ENCODE measurements around the gene ADSL.

The ADSL gene

GRCh38 chr22:40403651-40404050 lies 57.4 kb downstream of the ADSL start:
- DNase-seq (ENCODE audit: low read depth in 2 of 3, low spot score in 1 of 3) = no peak

GRCh38 chr22:40404251-40405177 lies 58.2 kb downstream of the ADSL start:
- no peak for DNase-seq (ENCODE audit: low read depth in 2 of 3, low spot score in 1 of 3)

DNA sequence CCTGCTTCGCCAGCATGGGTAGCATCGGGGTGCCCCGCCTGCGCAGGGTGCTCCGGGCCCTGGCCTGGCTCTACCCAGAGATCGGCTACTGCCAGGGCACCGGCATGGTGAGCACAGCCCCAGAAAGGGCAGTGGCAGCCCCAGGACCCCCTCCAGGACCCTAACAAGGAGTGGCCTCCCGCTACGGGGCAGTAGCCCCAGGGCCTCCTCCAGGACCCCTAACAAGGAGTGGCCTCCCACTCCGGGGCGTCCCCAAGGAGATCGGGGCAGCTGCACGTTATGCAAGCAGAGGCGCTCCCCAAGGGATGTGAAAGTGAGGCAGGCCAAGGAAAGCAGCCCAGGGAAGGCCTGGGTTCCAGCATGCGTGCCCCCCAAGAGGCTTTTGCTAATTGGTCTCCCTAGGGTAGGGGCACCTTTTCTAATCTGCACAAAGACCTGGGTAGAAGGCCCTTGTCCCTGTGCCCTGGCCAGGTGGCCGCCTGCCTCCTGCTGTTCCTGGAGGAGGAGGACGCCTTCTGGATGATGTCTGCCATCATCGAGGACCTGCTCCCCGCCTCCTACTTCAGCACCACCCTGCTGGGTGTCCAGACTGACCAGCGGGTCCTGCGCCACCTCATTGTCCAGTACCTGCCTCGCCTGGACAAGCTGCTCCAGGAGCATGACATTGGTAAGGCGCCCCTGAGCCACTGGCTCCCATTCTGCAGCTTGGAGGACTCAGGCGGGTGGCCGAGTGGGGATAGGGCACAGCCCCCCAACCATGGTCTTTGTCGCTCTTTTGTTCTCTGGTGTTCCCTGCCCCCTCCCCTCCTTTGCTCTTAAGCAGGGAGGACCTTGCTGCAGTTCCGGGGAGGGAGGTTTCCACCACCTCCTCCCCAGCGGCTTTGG lies 59.1 kb downstream of the ADSL start:
- DNase-seq (ENCODE audit: low read depth in 2 of 3, low spot score in 1 of 3) = no peak

DNA sequence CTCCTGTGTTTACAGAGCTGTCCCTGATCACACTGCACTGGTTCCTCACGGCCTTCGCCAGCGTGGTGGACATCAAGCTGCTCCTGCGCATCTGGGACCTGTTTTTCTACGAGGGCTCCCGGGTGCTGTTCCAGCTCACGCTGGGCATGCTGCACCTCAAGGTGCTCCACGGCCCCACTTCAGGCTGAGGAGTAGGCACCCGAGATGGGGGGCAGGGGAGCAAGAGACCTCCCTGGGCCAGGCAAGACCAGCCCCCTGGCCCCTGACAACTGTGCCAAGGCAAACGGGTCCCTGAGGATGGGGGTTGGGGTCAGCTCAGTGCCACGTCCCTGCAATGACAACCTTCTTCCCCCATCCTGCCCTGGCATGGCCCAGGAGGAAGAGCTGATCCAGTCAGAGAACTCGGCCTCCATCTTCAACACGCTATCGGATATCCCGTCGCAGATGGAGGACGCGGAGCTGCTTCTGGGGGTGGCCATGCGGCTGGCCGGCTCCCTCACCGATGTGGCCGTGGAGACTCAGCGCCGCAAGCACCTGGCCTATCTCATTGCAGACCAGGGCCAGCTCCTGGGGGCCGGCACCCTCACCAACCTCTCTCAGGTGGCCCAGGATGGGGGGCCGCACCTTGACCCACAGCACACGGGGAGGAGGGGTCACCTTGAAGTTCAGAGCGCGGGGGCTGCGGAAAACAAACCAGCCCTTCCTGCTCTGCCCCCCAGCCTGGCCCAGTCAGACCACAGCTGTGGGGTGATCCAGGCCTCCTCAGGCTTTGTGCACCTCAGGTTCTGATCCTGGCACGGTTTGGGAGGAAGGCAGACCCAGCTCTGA lies 60.0 kb downstream of the ADSL start:
- DNase-seq (ENCODE audit: low read depth in 2 of 3, low spot score in 1 of 3) = no peak

DNA sequence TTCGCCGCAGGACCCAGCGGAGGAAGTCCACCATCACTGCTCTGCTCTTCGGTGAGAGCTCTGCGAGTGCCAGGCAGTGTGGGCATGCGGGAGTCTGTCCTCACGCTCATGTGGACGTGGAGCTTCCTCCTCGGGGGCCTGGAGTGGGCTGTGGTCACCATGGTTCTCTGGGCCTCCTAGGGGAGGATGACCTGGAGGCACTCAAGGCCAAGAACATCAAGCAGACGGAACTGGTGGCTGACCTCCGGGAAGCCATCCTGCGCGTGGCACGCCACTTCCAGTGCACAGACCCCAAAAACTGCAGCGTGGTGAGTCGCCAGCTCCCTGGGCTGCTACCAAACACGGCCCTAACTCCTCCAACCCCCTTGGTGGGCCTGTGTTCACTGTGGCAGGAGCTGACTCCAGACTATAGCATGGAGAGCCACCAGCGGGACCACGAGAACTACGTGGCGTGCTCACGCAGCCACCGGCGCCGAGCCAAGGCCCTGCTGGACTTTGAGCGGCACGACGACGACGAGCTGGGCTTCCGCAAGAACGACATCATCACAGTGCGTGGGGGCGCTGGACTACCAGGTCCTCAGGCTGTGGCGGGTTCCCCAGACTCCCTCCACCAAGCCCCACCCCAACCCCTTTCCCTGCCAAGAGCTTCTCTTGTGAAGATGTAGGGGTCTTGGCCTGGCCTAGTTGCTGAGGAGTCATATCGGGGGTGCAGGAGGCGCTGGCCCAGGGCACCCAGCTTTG lies 60.9 kb downstream of the ADSL start:
- no peak for DNase-seq (ENCODE audit: low read depth in 2 of 3, low spot score in 1 of 3)

GRCh38 chr22:40407831-40408717 lies 61.8 kb downstream of the ADSL start:
- no peak for DNase-seq (ENCODE audit: low read depth in 2 of 3, low spot score in 1 of 3)

DNA sequence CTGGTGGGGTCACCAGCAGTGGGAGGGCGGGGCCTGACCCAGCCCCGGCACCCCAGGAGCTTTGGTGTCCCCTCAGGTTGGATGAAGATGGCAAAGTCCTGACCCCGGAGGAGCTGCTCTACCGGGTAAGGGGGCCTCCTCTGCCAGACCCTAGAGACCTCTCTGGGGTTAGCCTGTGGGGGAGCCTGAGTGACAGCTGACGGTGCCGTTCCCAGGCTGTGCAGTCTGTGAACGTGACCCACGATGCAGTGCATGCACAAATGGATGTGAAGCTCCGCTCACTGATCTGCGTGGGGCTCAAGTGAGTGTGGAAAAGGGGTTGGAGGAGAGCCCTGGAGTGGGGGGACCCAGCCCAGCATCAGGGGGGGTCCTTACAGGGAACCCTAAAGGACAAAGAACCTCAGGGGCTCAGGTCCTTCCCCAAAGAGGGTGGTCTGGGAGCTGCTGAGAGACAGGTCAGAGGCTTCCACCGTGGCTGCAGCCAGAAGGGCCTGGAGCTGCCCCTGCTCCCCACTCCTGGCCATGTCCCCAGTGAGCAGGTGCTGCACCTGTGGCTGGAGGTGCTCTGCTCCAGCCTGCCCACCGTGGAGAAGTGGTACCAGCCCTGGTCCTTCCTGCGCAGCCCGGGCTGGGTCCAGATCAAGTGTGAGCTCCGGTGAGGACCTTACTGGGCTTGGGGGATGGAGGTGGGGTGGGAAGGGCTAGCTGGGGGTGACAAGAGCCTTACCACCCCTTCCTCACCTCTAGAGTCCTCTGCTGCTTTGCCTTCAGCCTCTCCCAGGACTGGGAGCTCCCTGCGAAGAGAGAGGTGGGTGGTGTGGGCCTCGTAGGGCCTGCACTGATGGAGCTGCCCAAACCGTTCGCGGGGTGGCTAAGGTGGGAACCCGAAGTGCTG lies 62.7 kb downstream of the ADSL start:
- no peak for DNase-seq (ENCODE audit: low read depth in 2 of 3, low spot score in 1 of 3)

DNA sequence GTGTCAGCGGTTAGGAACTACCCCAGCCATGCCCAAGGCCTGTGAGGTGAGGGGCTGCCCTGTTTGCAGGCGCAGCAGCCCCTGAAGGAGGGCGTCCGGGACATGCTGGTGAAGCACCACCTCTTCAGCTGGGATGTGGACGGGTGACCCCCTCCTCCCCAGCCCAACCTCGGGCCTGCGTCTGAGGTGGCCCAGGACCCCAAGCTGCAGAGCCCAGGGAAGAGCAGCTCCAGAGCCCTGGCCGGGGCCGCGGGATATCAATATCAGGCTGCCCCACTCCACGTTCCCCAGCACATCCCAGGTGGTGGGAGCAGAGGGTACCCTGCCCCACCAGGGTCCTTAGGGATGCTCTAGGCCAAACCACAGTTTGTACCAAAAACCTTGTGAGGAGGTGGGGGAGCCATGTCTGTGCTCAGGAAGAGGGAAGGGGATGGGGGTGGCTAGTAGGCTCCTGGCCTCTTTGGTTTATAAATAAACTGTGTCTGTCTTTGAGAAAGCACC lies 63.4 kb downstream of the ADSL start:
- no peak for DNase-seq (ENCODE audit: low read depth in 2 of 3, low spot score in 1 of 3)

- DNase-seq (ENCODE audit: low read depth in 2 of 3, low spot score in 1 of 3) = no peak
Measured at GRCh38 chr22:40410272-40410671, 64.0 kb downstream of the ADSL start.

- DNase-seq (ENCODE audit: low read depth in 2 of 3, low spot score in 1 of 3) = no peak
Measured at GRCh38 chr22:40410731-40411505, 64.6 kb downstream of the ADSL start.

DNA sequence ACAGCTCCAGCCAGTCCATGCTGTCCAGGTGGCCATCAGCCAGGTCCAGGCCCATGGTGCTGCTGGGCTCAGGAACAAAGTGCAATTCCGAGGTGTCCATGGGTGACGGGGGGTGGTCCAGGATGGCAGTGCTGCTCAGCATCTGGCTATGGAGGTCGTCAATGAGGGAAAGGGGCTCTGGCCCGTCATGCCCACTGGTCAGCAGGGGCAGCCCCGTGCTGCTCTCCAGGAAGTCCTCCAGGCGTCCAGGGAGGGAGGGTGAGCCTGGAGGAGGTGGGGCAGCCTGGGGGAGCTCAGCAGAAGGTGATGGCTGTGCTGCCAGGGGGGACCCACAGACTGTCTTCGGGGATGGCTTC lies 65.2 kb downstream of the ADSL start:
- DNase-seq (ENCODE audit: low read depth in 2 of 3, low spot score in 1 of 3) = no peak

- DNase-seq (ENCODE audit: low read depth in 2 of 3, low spot score in 1 of 3) = no peak
Measured at GRCh38 chr22:40412441-40412840, 66.1 kb downstream of the ADSL start.

- no peak for DNase-seq (ENCODE audit: low read depth in 2 of 3, low spot score in 1 of 3)
Measured at GRCh38 chr22:40413873-40414272, 67.6 kb downstream of the ADSL start.

- DNase-seq (ENCODE audit: low read depth in 2 of 3, low spot score in 1 of 3) = no peak
Measured at GRCh38 chr22:40414311-40414710, 68.0 kb downstream of the ADSL start.

DNA sequence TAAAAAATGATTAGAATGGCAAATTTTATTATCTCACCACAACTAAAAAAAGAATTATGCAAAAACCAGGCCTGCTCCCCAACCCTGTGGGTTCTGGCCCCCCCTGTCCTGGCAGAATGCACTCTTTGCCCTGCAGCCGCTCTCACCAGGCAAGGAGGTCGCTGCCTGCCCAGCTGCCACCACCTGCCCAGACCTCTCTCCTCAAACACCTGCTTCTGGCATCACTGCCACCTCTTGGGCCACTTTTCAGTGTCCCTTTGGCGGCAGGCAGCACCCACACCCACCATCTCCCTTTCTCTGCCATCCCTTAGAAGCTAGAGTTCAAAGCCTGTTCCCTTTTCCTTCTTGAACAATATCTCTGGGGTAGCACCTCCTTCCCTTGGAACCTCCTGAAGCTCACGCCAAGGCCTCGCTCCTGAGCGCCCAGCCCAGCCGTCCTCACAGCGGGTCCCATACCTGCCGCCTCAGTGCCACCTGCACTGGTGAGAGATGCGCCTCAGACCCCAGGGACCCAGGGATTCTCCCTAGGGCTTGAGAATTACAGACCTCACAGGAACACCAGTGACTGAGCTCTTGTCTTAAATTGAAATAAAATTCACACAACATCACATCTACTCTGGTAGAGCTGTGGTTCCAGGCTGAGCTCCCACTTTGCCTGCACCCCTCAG lies 68.7 kb downstream of the ADSL start:
- no peak for DNase-seq (ENCODE audit: low read depth in 2 of 3, low spot score in 1 of 3)

DNA sequence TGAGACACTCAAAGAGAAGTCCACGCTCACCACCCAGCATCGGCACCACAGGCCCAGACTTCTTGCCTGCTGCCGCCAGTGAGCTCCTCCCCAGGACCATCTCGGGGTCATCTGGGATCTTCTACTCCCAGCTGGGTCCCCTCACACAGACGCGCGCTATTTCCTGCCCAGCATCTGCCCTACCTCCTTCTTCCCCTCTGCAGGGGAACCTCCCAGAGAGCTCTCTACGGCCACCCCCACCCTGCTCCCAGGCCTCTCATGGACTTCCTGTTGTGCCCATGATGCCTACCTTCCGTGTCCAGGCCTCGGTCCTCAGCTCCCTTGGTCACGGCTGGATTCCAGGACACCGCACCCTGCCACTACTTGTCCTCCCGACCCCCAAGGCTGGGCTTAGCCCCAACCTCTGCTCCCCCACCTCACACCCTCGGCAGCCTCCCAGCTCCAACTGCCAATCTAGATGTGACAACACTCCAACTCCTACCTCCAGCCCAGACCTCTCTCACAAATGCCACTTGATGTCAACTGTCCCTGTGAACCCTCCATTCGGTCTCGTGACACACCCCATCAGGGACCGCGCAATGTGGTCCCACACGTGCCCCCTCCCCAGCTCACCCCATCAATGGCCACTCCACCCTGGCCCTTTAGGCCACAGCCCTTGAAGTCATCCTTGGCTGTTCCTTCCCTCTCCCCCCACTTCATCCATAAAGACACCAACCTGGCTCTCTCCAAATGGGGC lies 69.4 kb downstream of the ADSL start:
- DNase-seq (ENCODE audit: low read depth in 2 of 3, low spot score in 1 of 3) = no peak

GRCh38 chr22:40416267-40416570 lies 69.9 kb downstream of the ADSL start:
- DNase-seq (ENCODE audit: low read depth in 2 of 3, low spot score in 1 of 3) = no peak

All from stimulated activated CD4-positive, alpha-beta T cell treated with anti-CD3 and anti-CD28 coated beads, Interleukin-12 subunit alpha, Interleukin-12 subunit beta, amount 100 ng/mL, for 48 hours (primary cell).